HG02840 (cell line): ENCODE results near the gene WDR1.

Source experiments
- ATAC-seq: cut with Tn5 transposase; IDR thresholded peaks from one replicate; pipeline ENCODE4 v1.9.1; 2021; ENCODE audit warnings: mild to moderate bottlenecking, moderate library complexity, moderate number of reproducible peaks; ENCODE audit not compliant: unreplicated experiment, low FRiP score

The WDR1 gene

DNA sequence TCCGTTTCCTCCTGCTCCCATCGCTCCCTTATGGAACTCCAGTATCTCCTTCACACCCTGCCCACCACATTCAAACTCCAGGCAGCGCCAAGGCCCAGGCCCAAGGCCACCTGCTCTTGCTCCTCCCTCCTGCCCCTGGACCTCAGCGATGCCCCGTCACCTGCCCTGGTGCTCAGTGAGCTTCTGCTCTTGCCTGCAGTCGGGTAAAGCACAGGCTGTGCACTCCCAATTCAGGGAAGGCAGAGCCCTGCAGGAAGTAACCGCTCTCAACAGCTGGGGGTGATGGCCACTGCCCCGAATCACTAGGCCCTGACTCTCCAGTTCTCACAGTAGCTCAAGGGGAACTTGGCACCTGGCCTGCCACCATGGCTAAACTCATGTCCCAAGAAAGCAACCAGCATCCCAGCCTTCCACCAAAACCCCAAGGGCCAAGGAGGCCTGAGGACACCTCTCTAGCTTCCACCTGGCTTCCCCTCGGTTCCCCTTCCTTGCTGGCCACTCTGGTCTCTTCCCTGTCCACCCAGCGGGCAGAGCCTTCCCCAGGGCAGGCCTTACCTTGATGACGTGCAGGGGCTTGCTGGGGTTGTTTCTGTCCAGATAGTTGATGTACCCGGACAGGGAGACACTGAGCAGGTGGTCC, 29.3 kb downstream of the WDR1 start:
- ATAC-seq, result no peak

DNA sequence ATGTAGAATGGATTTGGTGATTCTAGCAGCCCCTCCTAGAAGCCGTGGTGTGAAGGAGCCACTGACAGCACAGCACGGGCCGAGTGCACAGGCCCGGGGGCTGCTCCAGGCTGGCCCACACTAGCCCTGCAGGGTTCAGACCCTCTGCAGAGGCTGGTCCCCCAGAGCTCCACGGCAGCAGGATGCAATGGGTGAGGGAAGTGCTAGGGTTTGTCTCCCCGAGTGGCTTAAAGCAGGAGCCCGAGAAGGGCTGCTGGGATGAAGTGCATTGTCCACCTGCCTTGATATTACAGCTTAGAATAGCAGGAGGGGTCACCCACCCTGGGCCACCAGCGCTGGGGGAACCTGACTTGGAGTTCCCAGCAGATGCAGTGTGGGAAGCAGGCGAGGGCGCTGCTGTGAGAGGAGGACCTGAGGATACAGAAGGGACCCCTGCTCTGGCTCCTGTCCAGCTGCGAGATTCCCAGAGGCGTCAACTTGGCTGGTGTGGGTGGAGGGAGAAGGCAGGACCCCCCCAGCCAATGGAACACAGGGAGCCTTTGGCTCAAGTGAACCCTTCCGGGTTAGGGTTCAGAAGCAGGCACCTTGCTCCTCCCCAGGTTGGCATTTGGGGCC, 30.0 kb downstream of the WDR1 start:
- no peak for ATAC-seq

DNA sequence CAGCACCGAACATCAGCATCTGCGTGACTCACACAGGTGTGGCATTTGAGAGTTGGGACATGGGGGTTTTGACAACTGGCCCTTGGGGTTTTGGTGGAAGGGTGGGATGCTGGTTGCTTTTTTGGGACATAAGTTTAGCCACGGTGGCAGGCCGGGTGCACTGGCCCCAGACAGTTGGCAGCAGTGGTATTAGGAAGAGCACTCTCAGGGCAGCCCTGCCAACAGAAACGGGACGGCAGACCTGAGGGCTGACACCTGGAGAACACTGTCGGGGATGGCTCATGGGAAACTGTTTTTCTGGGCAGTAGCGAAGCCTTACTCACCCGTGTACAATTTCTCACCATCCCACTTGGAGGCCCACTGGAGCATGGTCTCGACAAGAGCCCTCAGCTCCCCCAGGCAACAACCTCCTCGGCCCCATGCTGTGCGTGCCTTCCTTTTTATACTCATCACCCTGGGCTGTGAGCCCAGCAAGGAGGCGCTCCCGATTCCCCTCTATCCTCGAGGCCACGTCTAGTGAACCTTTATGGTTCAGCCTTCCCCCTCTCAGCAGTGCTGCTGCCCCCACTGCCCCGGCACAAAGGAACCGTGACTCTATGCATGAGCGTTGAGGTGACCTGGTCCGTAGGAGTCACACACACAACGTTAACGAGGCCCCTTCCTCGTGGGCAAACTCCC, 30.6 kb downstream of the WDR1 start:
- ATAC-seq, result no peak

DNA sequence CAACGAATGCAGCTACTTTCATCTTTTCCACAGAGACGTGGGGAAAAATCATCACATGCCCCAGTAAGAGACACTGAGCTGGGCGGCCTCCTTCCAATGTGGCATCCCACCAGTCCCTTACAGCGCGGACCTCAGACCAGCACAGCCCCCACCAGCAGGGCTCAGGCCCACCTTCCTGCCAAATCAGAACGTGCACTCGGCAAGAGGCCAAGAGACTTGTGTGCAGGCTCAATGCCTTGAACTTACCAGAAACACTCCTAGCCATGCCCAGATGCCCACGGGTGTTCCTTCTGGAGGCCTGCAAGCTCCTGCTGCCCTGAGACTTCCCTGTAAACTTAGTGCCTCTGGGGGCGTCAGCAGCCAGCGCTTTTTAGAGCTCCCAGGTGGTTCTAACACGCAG, 31.2 kb downstream of the WDR1 start:
- ATAC-seq, result no peak

DNA sequence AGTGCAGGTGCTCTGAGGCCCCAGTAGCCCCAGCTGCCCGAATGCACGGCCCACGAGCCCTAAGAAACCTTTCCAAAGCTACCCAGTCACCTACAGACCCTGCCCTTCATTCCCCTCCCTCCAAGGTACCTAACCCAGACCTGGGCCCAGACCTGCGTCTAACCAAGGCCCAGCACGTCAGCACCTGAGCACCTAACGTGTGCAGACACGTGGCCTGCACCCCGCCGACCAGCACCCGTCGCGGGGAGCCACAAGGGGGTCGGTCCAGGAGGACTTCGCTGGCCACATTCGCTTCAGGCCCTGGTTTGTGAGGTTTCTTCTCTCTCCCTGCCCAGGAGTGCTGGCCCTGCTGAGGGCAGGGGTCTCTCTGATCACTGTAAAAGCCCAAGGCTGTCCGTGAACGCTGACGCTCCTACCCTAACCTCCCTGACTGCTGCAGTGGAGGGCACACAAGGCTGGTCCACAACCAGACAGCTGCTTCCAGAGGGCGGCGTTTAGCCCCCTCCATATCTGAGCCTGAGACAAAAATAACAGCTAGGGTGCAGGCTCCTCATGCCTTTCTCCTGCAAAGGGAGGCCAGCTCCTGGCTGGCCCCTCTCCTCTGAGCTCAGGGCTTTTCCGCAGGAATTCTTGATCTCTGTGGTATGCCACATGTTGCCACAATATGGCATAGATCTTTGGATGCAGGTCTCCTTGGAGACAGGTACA, 31.8 kb downstream of the WDR1 start:
- ATAC-seq, result no peak

DNA sequence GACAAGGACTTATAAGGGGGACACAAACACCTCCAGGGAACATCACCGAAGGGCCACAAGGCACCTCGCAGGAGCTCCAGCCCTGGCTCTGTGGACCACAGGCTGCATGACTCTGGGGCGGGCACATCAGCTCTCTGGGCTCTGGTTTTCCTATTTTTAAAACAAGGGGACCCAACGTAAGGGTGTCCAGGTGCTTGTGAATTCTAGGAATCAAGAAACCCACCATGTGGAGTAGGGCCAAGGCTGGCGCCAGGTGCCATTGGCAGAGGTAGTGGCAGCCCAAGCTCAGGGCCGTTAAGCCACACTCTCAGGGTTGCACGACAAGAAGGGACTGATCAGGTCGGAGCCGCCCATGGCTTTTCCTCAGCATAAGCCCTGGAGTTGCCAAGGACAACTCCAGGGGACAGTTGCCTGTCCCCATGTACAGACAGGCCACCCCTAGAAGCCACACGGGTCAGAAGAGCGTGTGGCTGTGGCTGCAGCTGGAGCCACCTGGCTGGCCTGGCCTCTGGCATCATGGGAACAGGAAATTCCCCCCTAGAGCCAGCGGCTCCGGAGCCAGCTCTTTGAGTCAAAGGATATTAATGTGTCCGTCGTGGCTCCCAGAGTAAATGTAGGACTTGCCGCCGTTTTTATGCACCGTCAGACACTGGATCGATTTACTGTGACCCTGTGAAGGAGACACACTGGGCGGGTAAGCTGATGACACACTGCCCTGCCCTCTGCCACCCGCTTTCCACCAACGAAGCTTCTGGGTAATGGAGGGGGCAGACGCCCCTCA, 32.5 kb downstream of the WDR1 start:
- no peak for ATAC-seq

DNA sequence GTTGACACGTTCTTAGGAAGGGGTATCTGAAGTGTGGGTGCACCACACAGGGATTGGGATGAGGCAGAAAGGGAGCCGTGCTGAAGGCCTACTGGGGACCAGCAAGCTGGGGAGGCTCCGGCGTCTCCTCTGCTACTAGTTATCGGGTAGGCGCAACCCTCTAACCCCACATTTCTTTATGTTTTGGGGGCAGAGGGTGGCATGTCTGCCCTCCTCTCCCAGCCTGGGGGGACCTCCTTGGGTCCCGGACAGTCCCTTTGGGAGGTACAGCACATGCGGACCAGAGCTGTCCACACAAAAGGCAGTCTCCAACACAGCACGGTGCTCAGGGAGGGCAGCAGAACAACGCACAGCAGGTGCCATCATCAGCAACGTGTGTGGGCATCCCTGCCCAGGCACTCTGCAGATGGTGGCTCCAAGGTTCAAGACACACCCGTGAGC, 33.2 kb downstream of the WDR1 start:
- ATAC-seq, result no peak

DNA sequence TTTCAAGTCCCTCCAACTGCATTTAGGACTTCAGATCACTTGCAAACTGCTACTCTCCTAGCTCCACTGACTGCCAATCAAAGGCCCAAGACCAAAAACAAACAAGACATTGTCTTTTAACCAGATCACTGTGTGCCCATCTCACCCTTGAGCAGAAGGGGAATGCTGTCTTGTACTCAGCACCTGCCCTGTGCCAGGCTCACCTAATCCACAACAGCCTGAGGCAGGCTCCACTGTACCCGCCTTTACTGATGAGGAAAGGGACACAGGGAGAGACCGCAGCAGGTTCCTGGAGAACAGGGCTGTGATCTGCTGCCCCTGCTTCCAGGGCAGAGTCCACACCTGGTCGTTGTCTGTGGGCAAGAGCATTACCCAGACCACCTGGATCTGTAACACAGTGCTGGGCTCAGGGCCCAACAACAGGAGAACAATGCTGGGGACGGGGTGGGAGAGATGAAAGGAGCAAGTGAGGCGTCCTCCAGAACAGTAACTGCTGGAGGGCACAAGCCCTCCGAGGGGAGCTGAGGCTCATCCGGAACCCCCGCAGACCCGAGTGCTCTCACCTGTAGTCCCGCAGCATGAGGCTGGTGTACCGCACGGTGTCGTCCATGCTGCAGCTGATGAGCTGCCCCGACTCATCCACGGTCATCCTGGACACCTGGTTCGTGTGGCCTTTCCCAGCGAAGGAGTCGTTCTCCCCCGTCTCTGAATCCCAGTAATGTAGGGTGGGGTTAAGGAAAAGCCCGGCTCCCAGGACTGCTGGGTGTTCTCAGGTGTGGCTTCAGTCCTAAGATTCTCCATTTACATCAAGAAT, 33.9 kb downstream of the WDR1 start:
- no peak for ATAC-seq

DNA sequence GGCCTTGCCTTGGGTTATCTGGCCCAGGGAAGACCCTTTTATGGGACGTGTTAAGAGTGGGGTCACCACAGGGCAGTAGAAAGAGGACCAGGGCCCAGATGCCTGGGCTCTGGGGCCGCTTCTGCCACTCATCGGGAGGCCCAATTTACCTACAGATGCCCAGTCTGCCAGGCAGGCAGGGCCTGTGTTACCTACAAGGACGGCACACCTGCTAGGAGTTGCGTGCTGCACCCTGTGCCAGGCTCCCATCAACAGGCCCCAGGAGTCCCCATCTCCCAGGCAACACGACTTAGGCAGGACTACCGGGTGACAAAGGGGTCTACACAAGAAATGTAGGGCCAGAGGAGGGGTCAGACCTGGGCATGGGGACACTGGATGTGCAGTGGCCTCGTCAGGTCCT, 34.6 kb downstream of the WDR1 start:
- ATAC-seq, result no peak

DNA sequence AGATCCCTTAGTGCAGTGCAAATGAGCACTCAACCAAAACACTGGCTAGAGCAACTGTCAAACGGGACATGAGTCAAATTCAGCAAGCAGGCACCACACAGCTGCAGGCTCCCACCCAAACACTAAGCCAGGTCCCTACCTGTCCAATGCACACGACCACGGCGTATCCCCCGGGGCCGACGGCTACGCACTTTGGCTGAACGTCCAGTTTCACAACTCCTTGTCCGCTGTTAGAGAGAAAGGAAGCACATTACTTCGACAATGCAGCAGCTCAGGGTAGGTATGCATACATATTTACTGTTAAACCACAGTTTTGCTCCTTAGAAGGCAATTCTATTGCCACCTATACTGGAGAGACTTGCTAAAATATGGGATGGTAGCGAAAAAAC, 35.4 kb downstream of the WDR1 start:
- ATAC-seq, result no peak

DNA sequence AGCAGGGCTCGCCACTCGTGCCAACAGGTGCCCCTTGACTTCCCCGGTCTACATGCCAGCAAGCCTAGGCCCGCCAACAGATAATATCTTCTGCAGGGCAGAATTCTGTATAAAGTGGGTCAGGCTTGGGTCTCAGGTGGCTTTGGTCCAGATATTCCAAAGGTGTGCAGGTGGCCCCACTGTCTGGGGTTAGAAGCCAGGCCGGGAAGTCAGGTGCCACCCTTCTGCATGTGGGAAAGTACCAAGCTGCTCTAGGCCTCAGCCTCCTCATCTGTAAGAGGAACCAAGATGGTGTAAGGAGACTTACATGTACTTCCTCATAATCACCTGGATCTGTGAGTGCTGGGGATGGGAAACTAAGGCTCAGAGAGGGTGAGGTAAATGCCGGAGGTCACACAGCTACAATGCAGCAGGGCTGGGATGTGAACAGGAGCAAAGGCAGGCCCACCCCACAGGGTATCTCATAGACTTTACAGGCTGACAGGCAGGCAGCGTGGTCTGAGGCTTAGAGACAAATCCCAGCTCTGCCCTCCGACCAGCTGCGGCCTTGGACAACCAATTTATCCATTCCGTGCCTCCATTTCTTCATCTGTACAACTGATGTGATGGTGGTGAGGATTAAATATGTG, 35.9 kb downstream of the WDR1 start:
- ATAC-seq, result no peak

DNA sequence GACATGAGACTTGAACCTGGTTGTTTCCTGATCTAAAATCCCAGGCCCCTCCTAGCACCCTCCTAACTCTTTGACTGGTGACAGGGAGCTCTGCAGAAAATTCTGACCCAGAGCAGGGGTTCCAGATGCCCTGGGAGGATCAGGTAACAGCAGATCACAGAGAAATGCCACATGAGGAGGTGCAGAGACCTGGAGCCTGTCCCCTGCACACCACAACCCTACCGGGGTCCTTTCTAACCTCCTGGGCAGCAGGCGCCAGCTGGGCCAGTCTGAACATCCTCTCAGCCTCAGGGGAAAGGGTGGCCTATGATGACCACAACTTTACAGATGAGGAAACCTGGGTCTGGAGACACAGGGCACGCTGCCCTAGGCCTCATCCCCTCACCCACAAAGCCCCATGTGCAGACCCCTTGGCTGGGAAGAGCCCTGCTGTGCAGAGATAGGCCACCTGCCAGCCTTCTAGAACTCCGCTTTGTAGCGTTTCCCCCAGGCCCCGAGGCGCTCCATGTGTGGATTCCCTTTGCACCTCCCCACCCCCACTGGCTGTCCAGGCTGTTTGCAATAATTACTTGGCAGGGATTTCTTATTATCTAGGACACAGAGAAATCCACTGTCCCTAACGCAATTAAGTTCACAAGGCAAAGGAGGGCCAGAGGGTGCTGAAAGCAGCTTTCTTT, 36.5 kb downstream of the WDR1 start:
- no peak for ATAC-seq

DNA sequence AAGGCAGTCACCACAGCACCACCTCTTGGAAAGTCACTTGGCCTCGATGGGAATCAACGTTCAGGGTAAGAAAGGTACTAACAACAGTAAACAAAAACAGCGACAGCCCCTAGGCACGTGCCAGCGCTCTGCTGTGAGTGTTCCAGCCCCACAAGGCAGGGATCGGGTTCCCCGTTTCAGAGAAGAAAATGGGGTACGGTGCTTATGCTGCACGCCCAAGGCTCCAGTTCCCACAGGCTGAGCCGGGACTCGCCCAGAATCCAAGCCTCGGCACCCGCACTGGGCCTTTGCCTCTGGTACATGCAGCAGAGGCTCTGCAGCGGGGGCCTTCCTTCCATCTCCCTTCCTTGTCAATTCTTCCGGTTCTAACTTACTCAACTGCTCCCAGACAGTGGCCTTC, 37.3 kb downstream of the WDR1 start:
- ATAC-seq, result no peak

DNA sequence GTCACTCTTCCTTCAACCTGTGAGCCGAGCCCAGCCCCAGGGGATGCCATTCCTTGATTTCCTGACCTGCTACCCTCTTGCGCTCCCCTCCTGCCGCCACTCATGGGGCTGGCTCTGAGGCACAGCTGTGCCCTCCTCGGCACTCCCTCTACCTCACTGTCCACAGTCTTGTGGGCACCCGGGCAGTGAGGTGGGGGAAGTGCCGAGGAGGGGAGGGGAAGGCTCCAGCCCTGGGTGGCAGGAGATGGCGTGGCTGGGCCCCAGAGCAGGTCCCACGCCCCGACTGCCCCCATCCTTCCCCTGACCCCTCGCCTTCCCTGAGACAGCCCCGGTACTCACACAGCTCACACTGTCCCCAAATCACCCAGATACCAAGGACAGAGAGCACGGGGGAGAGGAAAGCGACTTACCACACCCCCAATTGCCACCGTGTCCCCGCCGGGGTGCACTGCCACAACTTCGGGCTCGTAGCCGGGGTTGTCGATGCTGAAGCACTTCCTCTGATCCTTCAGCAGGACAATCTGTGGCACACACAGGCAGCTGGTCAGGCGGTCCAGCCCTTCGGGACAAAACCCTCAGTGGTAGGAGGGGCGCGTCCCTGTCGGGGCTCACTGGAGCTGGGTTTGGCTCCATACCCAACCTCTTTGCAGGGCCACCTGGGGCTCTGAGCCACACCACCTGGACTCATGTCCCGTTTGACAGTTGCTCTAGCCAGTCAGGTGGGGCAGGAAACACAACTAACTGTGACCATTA, 37.9 kb downstream of the WDR1 start:
- no peak for ATAC-seq

DNA sequence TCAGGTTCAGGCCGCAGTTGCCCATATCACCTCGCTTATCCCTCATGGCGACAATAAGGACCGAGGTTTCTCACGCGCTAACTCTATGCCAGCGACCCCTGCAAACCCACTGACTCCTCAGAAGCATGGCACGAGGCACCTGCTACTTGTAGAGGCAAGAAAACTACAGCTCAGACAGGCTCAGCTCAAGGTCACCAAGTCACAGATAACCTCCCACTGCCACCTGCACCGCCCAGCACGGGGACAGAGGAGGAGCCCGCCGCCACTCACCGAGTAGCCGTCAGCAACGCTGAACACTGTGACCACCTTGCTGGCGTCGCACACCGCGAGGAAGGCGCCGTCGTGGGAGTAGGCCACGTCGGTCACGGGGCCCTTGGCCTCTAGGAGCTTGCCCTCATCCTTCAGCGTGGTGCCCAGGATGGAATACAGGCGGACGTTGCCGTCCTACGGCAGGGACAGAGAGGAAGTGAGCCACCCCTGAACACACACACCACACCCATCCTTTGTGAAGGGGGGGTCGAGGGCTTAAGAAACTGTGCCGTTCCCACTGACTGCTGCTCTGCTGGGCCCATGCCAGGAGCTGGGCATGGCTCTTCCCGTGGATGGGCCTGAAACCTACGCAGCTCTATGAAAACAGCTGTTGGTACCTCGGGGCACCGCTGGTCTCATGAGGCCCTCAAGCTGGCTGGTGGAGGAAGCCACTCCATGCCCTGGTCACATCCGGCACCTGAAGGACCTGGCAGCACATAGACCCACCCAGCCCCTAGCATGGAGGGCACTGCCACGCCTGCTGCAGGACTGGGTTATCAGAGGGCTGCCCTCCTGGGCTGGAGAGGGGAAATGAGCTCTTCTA, 38.9 kb downstream of the WDR1 start:
- no peak for ATAC-seq

DNA sequence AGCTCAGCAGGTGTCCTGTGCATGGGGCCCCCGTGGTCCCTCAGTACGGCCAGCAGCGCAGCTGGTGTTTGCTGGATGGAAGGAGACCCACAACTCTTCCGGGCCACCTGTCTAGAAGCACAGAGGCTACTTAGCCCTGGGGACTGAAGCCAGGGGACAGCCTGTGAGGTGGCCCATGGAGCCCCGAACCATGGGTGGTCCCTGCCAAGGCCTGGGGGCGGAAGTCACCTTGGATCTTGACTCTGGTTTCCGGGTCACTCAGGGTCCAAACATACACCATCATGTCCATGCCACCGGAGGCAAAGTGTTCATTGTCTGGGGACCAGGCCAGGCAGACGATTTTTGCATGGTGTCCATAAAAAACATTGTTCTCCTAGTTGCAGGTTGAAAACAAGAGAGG, 39.5 kb downstream of the WDR1 start:
- no peak for ATAC-seq

DNA sequence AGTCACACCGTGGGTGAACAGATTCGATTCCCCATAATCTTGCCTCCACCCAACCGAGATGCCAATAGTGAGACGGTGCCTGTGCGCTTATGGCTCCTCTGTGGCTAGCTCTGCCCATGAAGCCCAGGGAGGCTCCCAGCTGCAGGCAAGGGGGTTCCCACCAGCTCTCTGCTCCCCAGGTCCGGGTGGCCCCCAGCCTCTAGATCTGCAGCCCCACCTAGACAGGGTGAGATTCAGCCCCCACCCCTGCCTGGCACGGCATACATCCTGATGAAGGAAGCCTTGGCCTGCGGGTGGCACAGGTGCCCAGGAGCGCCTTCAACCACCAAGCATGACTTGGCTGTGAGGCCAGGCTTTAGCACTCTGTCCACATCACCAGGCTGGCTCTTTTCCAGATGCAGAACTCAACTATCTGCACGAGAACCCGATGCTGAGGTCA, 40.6 kb downstream of the WDR1 start:
- ATAC-seq, result no peak
